Natural killer cell (primary cell): ENCODE measurements around the gene GOLGA3. TPM values are rescaled to one million over a fixed set of nuclear protein-coding genes. Genes with fewer than 3 reads are reported as not detected.
"Not testable (repeated sequence)": the region's sequence is repeated elsewhere in the genome, so short reads cannot be mapped to it uniquely, and the experiment has no call there.

Experiments used
- ATAC-seq, 3 donors: fragments of 150-1000 bp in 2 of 3; fragments of 200-7000 bp in 1 of 3; cut with Tn5 transposase; 1 replicate in 1 of 3; 2 replicates in 2 of 3; pipeline ENCODE4 v1.10.0; 2021; ENCODE audit warnings: mild to moderate bottlenecking in 2 of 3, moderate library complexity in 2 of 3
- DNase-seq, 2 donors: peaks; one replicate each; pipeline versions ENCODE4 v3.0.0 to v3.0.0-alpha.2; 2013 to 2021; ENCODE audit warnings: mixed read lengths in 1 of 2
- H3K27ac ChIP-seq: one replicate; pipeline ENCODE4 v1.5.1; 2013; ENCODE audit warnings: mild to moderate bottlenecking, low read length
- H3K27me3 ChIP-seq: one replicate; pipeline ENCODE4 v1.6.1; 2013; ENCODE audit warnings: low read length; ENCODE audit not compliant: control insufficient read depth, insufficient read depth
- H3K36me3 ChIP-seq: one replicate; pipeline ENCODE4 v1.6.1; 2013; ENCODE audit warnings: low read length; ENCODE audit not compliant: control insufficient read depth, insufficient read depth
- H3K4me1 ChIP-seq: one replicate; pipeline ENCODE4 v1.6.1; 2013; ENCODE audit warnings: low read length; ENCODE audit not compliant: control insufficient read depth, insufficient read depth
- H3K4me3 ChIP-seq: one replicate; pipeline ENCODE4 v1.5.1; 2013; ENCODE audit warnings: low read length
- H3K9me3 ChIP-seq: one replicate; pipeline ENCODE4 v1.6.1; 2013; ENCODE audit warnings: low read length; ENCODE audit not compliant: control insufficient read depth, insufficient read depth
- H3K27ac Mint-ChIP-seq, 2 donors: one replicate each; pipeline ENCODE4 v1.8.0; 2022; ENCODE audit warnings: mild to moderate bottlenecking in 2 of 2, mixed read lengths in 2 of 2, moderate library complexity in 1 of 2
- H3K27me3 Mint-ChIP-seq, 2 donors: one replicate each; pipeline ENCODE4 v1.8.0; 2022; ENCODE audit warnings: low read depth in 2 of 2, mixed read lengths in 2 of 2
- H3K36me3 Mint-ChIP-seq: one replicate; pipeline ENCODE4 v1.8.0; 2022; ENCODE audit warnings: mixed read lengths
- H3K4me1 Mint-ChIP-seq, 2 donors: one replicate each; pipeline ENCODE4 v1.8.0; 2022; ENCODE audit warnings: mixed read lengths in 2 of 2
- H3K4me3 Mint-ChIP-seq: one replicate; pipeline ENCODE4 v1.8.0; 2022; ENCODE audit warnings: mild to moderate bottlenecking, moderate library complexity, mixed read lengths
- H3K9me3 Mint-ChIP-seq, 2 donors: one replicate each; pipeline ENCODE4 v1.8.0; 2022; ENCODE audit warnings: mixed read lengths in 2 of 2
- WGBS: methylation state at CpG from one replicate; pipeline ENCODE4 v1.1.7; 2013; ENCODE audit warnings: missing lambda C conversion rate; ENCODE audit not compliant: insufficient coverage; 5-methylcytosine and 5-hydroxymethylcytosine counted together
- intact Hi-C: fragments of 100-400 bp; cut with micrococcal nuclease; formaldehyde crosslinking; loops from one replicate; pipeline ENCODE4 v1.14.2; 2022
- total RNA-seq, 4 donors: library from RNA; stranded (reverse); fragments of 120-200 nt in 1 of 4; gene quantifications; one replicate each; pipeline versions ENCODE4 v1.2.3 to v1.2.4, GENCODE V29; 2013 to 2022
- TF ChIP-seq, protein P1 (sequence below): fragments of 200-600 bp; IDR thresholded peaks from one replicate; pipeline ENCODE4 v1.8.0; 2022; ENCODE audit warnings: antibody characterized with exemption

The GOLGA3 gene
- total RNA-seq, 3 donors from 2014 or later (not counting 1 experiment from before 2014, with no cell fraction given): 39.1 to 54.3 (median 50.9) TPM

DNA sequence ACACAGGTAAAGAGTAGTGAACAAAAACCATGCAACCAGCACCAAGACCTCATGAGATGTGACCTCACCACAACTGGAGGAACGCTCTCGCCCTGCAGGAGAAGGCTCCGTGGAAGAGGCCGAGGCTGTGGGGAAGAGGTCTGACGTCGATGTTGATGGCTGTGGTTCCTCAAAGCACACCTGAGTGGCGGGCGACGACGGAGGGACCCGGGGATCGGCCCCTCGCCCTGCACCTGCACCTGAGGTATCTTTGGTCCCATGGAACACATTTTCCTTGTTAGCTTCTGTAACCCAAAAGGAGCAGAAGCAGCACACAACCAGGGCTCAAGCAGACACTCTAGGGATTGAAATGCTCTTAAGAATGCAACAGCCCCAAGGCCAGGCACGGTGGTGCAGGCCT lies 40.9 kb upstream of the GOLGA3 start:
- WGBS: 97% methylated on average over 14 of the region's 14 CpGs

DNA sequence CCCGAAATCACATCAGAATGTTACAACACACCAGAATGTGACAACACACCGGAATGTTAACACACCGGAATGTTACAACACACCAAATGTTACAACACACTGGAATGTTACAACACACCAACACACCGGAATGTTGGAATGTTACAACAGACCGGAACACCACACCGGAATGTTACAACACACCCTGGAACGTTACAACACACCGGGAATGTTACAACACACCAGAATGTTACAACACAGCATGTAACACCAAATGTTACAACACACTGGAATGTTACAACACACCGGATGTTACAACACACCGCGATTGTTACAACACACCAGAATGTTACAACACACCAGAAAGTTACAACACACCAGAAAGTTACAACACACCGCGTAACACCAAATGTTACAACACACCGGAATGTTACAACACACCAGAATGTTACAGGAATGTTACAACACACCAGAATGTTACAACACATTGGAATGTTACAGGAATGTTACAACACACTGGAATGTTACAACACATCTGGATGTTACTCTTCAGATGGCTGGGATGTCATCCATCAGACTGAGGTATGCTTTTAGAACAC lies 37.7 kb upstream of the GOLGA3 start:
- H3K27me3 Mint-ChIP-seq: no peaks in the 10 kb centered on the region
- H3K9me3 Mint-ChIP-seq: no peaks in the 10 kb centered on the region
- no peaks in the 10 kb centered on the region for H3K4me1 ChIP-seq
- intact Hi-C loops: no loop called here
- no peaks in the 10 kb centered on the region for H3K9me3 ChIP-seq
- H3K27me3 ChIP-seq: no peaks in the 10 kb centered on the region
- TF ChIP-seq, protein P1, sequence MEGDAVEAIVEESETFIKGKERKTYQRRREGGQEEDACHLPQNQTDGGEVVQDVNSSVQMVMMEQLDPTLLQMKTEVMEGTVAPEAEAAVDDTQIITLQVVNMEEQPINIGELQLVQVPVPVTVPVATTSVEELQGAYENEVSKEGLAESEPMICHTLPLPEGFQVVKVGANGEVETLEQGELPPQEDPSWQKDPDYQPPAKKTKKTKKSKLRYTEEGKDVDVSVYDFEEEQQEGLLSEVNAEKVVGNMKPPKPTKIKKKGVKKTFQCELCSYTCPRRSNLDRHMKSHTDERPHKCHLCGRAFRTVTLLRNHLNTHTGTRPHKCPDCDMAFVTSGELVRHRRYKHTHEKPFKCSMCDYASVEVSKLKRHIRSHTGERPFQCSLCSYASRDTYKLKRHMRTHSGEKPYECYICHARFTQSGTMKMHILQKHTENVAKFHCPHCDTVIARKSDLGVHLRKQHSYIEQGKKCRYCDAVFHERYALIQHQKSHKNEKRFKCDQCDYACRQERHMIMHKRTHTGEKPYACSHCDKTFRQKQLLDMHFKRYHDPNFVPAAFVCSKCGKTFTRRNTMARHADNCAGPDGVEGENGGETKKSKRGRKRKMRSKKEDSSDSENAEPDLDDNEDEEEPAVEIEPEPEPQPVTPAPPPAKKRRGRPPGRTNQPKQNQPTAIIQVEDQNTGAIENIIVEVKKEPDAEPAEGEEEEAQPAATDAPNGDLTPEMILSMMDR: no peak
- no peak overlapping the region for H3K4me3 Mint-ChIP-seq
- H3K4me3 ChIP-seq: no peak overlapping the region
- no peak for DNase-seq
- peak overlapping the region; percentile 57 to 59 for H3K27ac Mint-ChIP-seq
- ATAC-seq: no peak
- H3K36me3 Mint-ChIP-seq: no peaks in the 10 kb centered on the region
- H3K36me3 ChIP-seq: peaks cover 48% of the 10 kb centered on the region
- 91% methylated on average over 14 of the region's 14 CpGs for WGBS
- no peak overlapping the region for H3K27ac ChIP-seq
- H3K4me1 Mint-ChIP-seq: no peaks in the 10 kb centered on the region

More for the DNA sequence above, 40.9 kb upstream of the GOLGA3 start:
- DNase-seq (no peak), ATAC-seq (no peak)
- intact Hi-C loops: no loop called here
- Mint-ChIP-seq H3K4me3 (no peak overlapping the region), H3K27ac (no peak overlapping the region), H3K27me3 (no peaks in the 10 kb centered on the region), H3K9me3 (no peaks in the 10 kb centered on the region), H3K36me3 (no peaks in the 10 kb centered on the region), H3K4me1 (peaks cover 0 to 5% of the 10 kb centered on the region in 2 donors)
- peaks cover 62% of the 10 kb centered on the region for H3K36me3 ChIP-seq
- no peaks in the 10 kb centered on the region for H3K9me3 ChIP-seq
- no peak overlapping the region for H3K27ac ChIP-seq
- peaks cover 12% of the 10 kb centered on the region for H3K4me1 ChIP-seq
- TF ChIP-seq, protein P1: no peak
- no peaks in the 10 kb centered on the region for H3K27me3 ChIP-seq
- H3K4me3 ChIP-seq: no peak overlapping the region

DNA sequence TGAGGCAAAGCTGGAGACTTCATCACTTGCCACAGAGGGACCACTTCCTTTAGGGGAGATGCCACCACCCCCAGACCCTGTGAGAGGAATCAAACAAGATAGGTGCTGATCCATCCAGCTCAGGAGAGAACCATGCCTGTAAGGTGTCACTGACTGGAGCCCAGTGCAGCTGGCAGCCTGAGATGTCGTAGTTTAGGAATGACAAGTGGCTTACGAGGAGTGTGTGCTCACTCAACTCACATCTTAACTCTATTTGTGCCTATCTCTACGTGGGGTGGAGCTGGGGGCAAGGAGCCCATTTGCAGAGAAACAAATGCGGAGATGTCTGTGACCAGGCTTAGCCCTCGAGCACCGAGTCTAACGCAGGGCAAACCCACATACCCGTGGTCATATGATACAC lies 32.9 kb upstream of the GOLGA3 start:
- no peaks in the 10 kb centered on the region for H3K9me3 Mint-ChIP-seq
- H3K4me1 ChIP-seq: no peaks in the 10 kb centered on the region
- H3K4me3 ChIP-seq: no peak overlapping the region
- no peak for DNase-seq
- TF ChIP-seq, protein P1: no peak
- no peak for ATAC-seq
- peaks cover 63% of the 10 kb centered on the region for H3K36me3 ChIP-seq
- H3K27ac ChIP-seq: no peak overlapping the region
- intact Hi-C loops: no loop called here
- WGBS: 97% methylated on average over 8 of the region's 8 CpGs
- no peaks in the 10 kb centered on the region for H3K4me1 Mint-ChIP-seq
- H3K36me3 Mint-ChIP-seq: no peaks in the 10 kb centered on the region
- H3K4me3 Mint-ChIP-seq: no peak overlapping the region
- no peaks in the 10 kb centered on the region for H3K27me3 ChIP-seq
- no peak overlapping the region for H3K27ac Mint-ChIP-seq
- H3K9me3 ChIP-seq: no peaks in the 10 kb centered on the region
- H3K27me3 Mint-ChIP-seq: no peaks in the 10 kb centered on the region

DNA sequence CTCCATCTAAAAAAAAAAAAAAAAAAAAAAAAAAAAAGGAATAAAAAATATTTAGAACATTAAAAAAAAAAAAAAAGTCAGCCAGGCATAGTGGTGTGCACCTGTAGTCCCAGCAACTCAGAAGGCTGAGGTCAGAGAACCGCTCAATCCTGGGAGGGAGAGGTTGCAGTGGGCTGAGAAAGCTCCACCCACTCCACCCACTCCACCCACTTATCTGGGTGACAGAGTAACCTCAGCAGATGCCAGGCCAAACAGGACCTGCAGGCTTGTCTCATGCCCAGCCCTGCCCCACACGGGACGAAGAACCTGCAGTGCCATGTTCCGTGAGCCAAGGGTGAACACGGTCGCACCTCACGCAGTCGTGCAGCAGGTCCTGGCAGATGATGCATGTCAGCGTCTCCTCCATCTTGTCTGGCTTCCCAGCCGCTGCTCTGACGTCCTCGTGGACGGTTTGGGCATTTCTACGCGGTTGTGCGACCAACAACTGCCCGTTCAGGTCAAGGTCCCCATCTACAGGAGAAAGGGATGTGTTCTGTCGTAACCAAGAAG lies 30.1 kb upstream of the GOLGA3 start:
- Mint-ChIP-seq H3K4me1 (no peaks in the 10 kb centered on the region), H3K27ac (no peak overlapping the region), H3K27me3 (no peaks in the 10 kb centered on the region), H3K4me3 (no peak overlapping the region), H3K9me3 (no peaks in the 10 kb centered on the region), H3K36me3 (peaks cover 9% of the 10 kb centered on the region)
- DNase-seq: no peak
- H3K4me1 ChIP-seq: no peaks in the 10 kb centered on the region
- H3K36me3 ChIP-seq: peaks cover 67% of the 10 kb centered on the region
- no peaks in the 10 kb centered on the region for H3K9me3 ChIP-seq
- TF ChIP-seq, protein P1: no peak
- intact Hi-C loops: no loop called here
- no peak overlapping the region for H3K4me3 ChIP-seq
- no peak overlapping the region for H3K27ac ChIP-seq
- H3K27me3 ChIP-seq: no peaks in the 10 kb centered on the region
- WGBS: 97% methylated on average over 17 of the region's 18 CpGs
- ATAC-seq: no peak

DNA sequence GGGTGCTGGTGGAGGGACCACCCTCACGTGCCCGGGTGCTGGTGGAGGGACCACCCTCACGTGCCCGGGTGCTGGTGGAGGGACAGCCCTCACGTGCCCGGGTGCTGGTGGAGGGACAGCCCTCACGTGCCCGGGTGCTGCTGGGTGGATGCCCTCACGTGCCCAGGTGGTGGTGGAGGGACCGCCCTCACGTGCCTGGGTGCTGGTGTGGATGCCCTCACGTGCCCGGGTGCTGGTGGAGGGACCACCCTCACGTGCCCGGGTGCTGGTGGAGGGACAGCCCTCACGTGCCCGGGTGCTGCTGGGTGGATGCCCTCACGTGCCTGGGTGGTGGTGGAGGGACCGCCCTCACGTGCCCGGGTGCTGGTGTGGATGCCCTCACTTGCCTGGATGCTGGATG lies 28.4 kb upstream of the GOLGA3 start:
- H3K9me3 ChIP-seq, H3K4me1 Mint-ChIP-seq, intact Hi-C loops, H3K27me3 Mint-ChIP-seq, H3K4me3 Mint-ChIP-seq, H3K4me3 ChIP-seq, DNase-seq, H3K27me3 ChIP-seq, ATAC-seq, H3K36me3 Mint-ChIP-seq, H3K4me1 ChIP-seq, H3K27ac ChIP-seq, H3K27ac Mint-ChIP-seq, H3K9me3 Mint-ChIP-seq: not testable (repeated sequence)
- H3K36me3 ChIP-seq: peaks cover 79% of the 10 kb centered on the region
- 98% methylated on average over 21 of the region's 21 CpGs for WGBS
